ENCODE results near the gene ZC3H8.
"Not testable (repeated sequence)": the region's sequence is repeated elsewhere in the genome, so short reads cannot be mapped to it uniquely, and the experiment has no call there.

The ZC3H8 gene

GRCh38 chr2:112259509-112260294 is 4.9 kb upstream of the ZC3H8 start:
- peak; percentile 48 for DNase-seq

DNA sequence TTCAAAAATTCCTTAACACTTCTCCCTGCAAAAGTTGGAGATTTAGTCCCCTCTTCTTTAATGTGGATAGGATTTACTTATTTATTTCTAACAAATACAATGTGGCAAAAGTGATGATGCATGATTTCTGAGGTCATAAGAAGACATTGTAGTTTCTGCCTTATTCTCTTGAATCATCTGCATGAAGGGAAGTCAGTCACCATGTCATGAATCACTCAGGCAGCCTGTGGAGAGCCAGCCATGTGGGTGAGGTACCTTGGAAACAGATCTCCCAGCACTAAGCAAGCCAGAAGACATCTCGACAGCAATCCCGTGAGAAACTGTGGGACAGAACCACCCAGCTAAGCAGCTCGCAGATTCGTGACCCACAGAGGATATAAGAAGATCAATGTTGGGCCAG is 2.7 kb upstream of the ZC3H8 start:
- DNase-seq = peak; percentile 66

DNA sequence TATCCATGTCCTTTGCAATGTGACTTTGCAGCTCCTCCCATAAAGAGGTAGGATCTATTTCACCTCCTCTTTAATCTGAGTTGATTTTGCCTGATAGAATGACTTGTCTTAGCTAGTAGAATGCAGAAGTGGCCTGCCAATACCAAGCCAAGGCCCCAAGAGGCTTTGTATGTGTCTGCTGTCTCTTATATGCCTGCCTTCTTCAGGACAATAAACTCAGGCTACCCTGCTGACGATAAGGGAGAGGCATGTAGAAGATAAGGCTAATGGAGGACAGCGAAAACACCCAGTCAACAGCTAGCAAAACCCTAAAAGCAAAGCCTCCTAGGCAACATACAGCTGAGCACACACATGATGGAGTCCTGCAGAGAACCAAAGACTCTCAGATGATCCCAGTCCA is 1.8 kb upstream of the ZC3H8 start:
- DNase-seq = no peak

DNA sequence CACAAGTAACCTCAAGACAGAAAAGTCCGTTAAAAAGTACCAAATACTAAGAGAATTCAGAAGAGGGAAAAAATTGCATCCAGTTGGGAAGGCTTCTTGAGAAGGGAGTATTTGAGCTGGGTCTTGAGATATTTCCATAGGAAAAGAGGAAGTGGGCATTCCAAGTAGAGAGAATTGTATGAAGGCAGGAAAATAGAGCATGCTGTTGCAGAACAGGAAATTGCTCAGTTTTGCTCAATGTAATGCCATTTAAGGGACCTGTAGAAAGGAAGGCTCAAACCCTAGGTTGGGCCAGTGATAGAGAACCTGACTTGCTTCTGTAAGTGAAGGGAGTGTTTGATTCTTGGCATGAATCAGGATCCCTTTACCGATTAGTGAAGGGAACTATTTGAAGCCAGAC is 1.0 kb upstream of the ZC3H8 start:
- no peak for DNase-seq

DNA sequence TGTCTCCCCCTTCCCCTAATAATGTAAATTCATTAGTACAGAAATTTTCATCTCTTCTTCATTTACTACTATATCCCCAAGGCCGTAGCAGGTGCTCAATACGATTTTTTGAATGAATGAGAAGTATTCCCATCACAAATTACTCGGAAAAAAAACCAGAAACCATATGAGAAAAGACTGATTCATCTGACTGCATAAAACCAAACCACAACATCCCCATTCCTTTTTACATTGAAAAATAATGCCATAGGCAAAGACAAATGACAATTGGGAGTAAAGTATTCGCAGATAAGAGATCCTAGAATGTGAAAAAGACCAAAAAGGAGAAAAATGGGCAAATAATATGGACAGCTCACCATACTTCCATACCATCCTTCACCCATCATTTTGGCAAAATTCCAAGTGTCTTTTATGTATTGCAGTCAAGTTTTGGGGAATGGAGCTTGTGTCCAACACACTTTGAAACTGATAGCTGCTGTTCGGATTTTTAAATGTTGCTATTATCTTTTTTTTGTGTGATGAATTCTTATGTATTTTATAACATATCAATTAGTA is 1.5 kb downstream of the ZC3H8 start:
- no peak for DNase-seq

DNA sequence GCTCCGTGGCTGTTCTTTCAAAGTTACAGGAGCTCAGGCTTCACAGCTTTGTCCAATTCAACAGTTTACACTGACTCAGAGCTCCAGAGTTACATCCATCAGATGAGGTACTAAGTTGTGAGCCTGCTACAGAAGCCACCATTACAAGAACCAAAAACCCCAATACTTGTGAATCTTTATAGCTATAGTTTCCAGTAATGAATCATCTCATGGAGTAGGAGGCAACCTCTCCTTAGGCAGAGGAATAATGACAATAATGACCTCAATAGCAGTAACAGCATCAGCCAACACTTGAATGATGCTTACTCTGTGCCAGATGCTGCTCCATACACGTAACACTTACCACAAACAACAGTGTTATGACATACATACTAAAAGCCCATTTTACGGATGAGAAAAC is 3.6 kb downstream of the ZC3H8 start:
- no peak for DNase-seq

GRCh38 chr2:112244854-112245253 is 10.0 kb downstream of the ZC3H8 start:
- DNase-seq = no peak

- DNase-seq = no peak
These were observed 11.6 kb downstream of the ZC3H8 start for GRCh38 chr2:112243233-112243632.

GRCh38 chr2:112242384-112242783 is 12.5 kb downstream of the ZC3H8 start:
- no peak for DNase-seq

- no peak for DNase-seq
These were observed 15.0 kb downstream of the ZC3H8 start for GRCh38 chr2:112239862-112240261.

- no peak for DNase-seq
These were observed 24.5 kb downstream of the ZC3H8 start for GRCh38 chr2:112230371-112230770.

DNA sequence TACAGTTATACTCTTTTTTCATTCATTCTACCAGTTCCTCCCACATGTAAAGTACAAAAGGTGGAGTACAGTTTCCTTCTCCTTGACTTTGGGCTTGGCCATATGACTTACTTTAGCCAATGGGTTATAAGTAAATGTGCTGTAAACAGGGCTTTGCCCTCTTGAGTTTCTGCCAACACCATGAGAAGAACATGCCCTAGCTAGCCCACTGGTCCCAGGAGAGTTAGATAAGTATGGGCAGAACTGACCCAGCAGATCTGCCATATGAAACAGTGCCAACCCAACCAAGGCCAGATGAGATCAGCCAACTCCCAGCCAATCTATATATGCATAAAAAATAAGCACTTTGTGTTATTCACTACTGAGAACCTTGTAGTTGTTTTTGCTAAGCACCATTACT is 25.5 kb downstream of the ZC3H8 start:
- DNase-seq = no peak

DNA sequence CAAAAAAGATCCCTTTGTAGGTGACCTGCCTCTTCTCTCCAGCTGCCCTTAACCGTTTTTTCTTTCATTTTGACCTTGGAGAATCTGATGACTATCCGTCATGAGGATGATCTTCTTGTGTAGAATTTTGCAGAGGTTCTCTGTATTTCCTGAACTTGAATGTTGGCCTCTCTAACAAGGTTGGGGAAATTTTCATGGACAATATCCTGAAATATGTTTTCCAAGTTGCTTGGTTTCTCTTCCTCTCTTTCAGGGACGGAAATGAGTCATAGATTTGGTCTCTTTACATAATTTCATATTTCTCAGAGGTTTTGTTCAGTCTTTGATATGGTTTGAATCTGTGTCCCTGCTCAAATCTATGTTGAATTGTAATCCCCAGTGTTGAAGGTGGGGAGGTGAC is 34.0 kb downstream of the ZC3H8 start:
- DNase-seq = no peak

DNA sequence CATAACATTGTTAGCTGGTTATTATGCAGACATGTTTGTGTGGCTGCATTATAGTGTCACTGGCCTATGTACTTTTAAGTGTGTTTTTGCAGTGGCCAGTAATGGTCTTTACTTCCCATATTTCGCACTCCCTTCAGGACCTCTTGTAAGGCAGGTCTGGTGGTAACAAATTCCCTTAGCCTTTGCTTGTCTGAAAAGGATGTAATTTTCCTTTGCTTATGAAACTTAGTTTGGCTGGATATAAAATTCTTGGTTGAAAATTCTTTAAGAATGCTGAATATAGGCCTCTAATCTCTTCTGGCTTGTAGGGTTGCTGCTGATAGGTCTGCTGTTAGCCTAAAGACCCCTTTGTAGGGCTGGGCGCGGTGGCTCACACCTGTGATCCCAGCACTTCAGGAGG is 34.7 kb downstream of the ZC3H8 start:
- DNase-seq = no peak

- no peak for DNase-seq
These were observed 37.0 kb downstream of the ZC3H8 start for GRCh38 chr2:112217854-112218253.

DNA sequence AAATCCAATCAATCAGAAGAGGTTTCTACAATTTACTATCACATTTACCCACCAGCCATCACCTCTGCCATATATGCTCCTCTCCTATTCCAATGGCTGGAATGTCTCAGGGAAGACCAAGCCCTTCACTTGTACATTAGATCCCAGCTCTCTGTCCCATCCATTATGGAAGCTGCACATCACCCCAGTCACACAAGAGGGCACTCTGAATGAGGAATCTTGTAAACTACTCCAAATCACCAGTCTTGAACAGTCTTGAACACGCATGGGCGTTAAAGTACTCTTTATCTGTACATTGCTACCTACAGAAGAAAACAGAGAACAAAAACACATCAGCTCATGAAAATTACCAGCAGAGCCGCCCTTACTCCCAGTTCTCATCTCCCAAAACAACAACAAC is 38.7 kb downstream of the ZC3H8 start:
- no peak for DNase-seq

DNA sequence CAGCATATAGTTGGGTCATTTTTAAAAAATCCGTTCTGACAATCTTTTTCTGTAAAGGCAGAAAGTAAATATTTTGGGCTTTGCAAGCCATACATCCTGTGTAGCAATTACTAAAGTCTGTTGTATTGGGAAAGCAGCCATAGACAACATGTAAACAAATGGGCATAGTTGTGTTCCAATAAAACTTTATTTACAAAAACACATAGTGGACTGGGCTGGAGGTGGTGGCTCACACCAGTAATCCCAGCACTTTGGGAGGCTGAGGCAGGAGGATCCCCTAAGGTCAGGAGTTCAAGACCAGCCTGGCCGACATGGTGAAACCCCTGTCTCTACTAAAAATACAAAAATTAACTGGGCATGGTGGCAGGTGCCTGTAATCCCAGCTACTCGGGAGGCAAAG is 46.9 kb downstream of the ZC3H8 start:
- DNase-seq = not testable (repeated sequence)

DNA sequence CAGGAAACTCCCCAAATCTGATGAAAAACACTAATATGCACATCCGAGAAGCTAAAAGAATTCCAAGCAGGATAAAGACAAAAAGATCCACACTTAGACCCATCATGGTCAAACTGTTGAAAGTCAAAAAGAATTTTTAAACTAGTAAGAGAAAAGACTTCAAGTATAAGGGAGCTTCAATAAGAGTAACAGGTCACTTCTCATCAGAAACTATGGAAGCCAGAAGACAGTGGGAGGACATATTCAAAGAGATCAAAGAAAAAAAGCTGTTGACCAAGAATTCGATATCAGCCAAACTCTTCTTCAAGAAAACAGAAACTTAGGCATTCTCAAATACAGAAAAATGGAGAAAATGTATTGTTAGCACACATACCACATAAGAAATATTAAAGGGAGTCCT is 50.4 kb downstream of the ZC3H8 start:
- no peak for DNase-seq

GRCh38 chr2:112201696-112202430 is 53.0 kb downstream of the ZC3H8 start:
- DNase-seq = no peak

DNA sequence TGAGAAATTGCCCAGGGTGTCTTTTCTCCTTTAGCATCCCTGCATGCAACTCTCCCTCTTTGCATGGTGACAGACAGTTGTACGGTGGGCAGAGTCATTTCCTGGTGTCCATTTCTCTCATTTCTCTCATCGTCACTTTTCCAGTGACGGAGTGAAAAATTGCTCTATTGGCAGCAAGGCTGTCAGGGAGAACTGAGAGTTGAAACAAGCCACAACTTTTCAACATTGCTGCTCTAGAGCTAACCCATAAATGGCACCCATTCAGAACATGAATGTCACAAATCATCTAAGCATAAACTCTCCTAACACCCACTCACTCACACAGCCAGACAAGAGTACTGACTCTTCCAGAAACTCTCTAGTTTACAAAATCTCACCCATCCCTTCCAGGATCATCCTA is 55.7 kb downstream of the ZC3H8 start:
- no peak for DNase-seq

DNA sequence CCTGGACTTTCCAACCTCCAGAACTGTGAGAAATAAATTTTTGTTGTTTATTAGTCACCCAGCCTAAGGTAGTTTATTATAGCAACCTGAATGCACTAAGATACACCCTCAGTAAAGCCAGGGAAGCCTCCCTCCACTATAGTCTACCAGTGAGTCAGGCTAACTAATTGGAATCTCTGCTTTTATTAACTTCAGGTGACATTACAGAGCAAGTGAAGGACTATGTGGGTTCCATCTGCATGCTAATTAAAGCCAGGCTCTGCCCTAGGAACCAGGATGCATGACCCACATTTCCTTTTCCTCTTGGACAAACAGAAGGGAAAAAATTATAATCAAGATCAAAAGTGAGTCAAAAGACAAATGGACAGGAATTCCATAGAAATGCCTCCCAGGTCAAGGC is 56.1 kb downstream of the ZC3H8 start:
- DNase-seq = no peak

- no peak for DNase-seq
These were observed 57.0 kb downstream of the ZC3H8 start for GRCh38 chr2:112197868-112198267.

DNA sequence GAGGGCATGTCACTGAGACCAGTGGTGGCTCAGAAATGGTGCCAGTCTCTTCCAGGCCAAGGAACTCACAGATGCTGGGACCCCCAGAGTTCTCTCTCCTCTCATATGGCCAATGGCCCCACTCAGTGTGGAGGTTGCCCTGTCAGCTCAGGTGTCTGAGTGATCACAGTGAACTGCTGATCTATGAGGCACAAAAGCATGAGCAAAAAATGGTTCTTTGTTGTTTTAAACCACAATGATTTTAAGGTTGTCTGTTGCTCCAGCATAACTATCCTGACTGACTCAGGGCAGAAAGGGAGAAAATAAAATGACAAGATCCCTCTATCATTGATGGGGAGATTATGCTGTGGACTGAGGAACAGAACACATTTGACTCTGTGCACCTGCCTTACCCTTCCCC is 58.9 kb downstream of the ZC3H8 start:
- no peak for DNase-seq

DNA sequence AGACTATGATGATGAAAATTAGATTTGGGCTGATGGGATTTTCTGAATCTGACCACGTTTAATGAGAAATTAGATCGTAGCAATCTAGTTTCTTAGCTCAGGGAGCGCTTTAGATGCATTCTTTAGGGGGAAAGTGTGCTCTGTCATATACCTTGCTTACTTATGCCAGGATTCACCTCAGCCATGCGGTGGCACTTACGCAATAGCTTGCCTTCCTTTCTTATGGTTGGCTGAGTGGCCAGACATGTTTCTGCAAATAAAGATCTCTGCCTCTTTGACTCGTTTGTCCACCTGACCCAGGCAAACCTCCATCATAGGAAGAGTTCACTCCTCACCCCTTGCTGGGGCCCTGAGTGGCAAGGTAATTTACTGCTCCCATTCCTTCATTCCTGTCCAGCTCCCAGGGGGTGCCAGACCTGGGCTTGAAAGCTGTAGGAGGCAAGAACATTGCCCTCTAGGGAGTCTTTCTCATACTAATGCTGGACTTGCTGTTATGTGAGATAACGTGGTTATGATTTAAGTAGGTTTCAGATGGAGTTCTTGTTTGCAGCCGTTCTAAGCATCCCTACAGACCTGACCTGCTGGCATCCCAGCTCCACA is 59.6 kb downstream of the ZC3H8 start:
- DNase-seq = no peak

Data from kidney glomerular epithelial cell (primary cell).